Adrenal gland (tissue), 12 donors: Measurements from ENCODE around the gene NDUFB7. TPM values are rescaled to one million over a fixed set of nuclear protein-coding genes. Genes with fewer than 3 reads are reported as not detected.

Experiments
- DNase-seq, 7 donors: peaks; one replicate each; pipeline ENCODE4 v3.0.0-alpha.2; 2019 to 2020
- H3K27ac ChIP-seq, 5 donors: fragments of 200-600 bp; sonication (generic) in 4 of 5; 1 replicate in 3 of 5; 2 replicates in 2 of 5; pipeline versions ENCODE4 v1.5.1 to v1.8.0; 2016 to 2020; ENCODE audit warnings: mild to moderate bottlenecking in 1 of 5
- H3K27me3 ChIP-seq: fragments of 200-600 bp; 2 replicates; pipeline ENCODE4 v1.8.0; 2021
- H3K36me3 ChIP-seq, 2 donors: fragments of 200-600 bp; replicated peaks in 1 of 2; 1 replicate in 1 of 2; 2 replicates in 1 of 2; pipeline versions ENCODE4 v1.5.1 to v1.8.0; 2018 to 2022
- H3K4me1 ChIP-seq, 2 donors: fragments of 200-600 bp; replicated peaks in 1 of 2; 1 replicate in 1 of 2; 2 replicates in 1 of 2; pipeline versions ENCODE4 v1.5.1 to v1.8.0; 2018 to 2021
- H3K4me3 ChIP-seq, 4 donors: fragments of 200-600 bp; sonication (generic) in 3 of 4; one replicate each; pipeline ENCODE4 v1.5.1; 2016 to 2018
- H3K9me3 ChIP-seq, 3 donors: fragments of 200-600 bp; sonication (generic) in 1 of 3; replicated peaks in 1 of 3; 1 replicate in 2 of 3; 2 replicates in 1 of 3; pipeline versions ENCODE4 v1.5.1 to v1.8.0; 2016 to 2021
- CTCF ChIP-seq, 6 experiments: fragments of 450-650 bp in 4 of 6; fragments of 200-600 bp in 2 of 6; sonication (generic) in 1 of 6; IDR thresholded peaks; 1 replicate in 5 of 6; 2 replicates in 1 of 6; pipeline versions ENCODE4 v1.5.1 to v1.8.0; 2016 to 2021; ENCODE audit warnings: antibody characterized with exemption in 6 of 6, mild to moderate bottlenecking in 2 of 6, moderate library complexity in 1 of 6
- POLR2A ChIP-seq, 2 donors: fragments of 450-650 bp; IDR thresholded peaks; one replicate each; pipeline ENCODE4 v1.6.1; 2017; ENCODE audit warnings: antibody characterized with exemption in 2 of 2, mild to moderate bottlenecking in 2 of 2, moderate library complexity in 1 of 2
- WGBS, 4 donors: extraction: QIAGEN DNeasy Blood & Tissue Kit in 2 of 4; methylation state at CpG; one replicate each; pipeline versions ENCODE4 v1.1.5 to v1.1.7; 2013 to 2017; 5-methylcytosine and 5-hydroxymethylcytosine counted together
- intact Hi-C, 2 donors: fragments of 100-400 bp; cut with DNase I; formaldehyde crosslinking; loops; one replicate each; pipeline versions ENCODE4 v1.14.1 to v1.15.0; 2022 to 2023
- polyA plus RNA-seq, 3 donors: library from polyadenylated mRNA; stranded (reverse); fragments of 200-250 nt in 2 of 3; fragments of 350-450 nt in 1 of 3; fragmentation: Illumina TruSeq in 1 of 3; extraction: RNeasy Lipid Tissue Mini Kit (QIAGEN cat#74804) in 1 of 3; gene quantifications; one replicate each; pipeline ENCODE4 v1.2.3, GENCODE V29; 2013 to 2014
- total RNA-seq, 9 donors: library from RNA; depleted of rRNA in 4 of 9; stranded (reverse); fragments of >200 nt in 4 of 9; fragments of 120-200 nt in 1 of 9; fragmentation: NEBNext Ultra II Directional in 1 of 9; extraction: Animal tissue kit (Norgen Biotek cat#: 25700) in 1 of 9; gene quantifications; one replicate each; pipeline versions ENCODE4 v1.1.0 to v1.2.4, GENCODE V29; 2013 to 2023
- donor health status: healthy with polysubstance abuse.
- donor health status: Bipolar disorder and iron deficiency.
- donor health status: DM: yes; HTN: yes; CAD: no.
- donor health status: DM: no; HTN: no; CAD: no.
- donor health status: DM: no; HTN: no; CAD: no.
- donor health status: DM: yes; HTN: yes; CAD: no.

Gene NDUFB7
- total and polyA plus RNA-seq, 12 donors, result 19.1 to 848 (median 365) TPM

- WGBS, 4 donors, result 43 to 69% (median 52%) methylated on average over 4 of the region's 4 CpGs
- Histone ChIP-seq H3K27ac (no peak overlapping the region), H3K4me1 (no peaks in the 10 kb centered on the region), H3K4me3 (no peak overlapping the region), H3K9me3 (no peaks in the 10 kb centered on the region), H3K27me3 (no peaks in the 10 kb centered on the region), H3K36me3 (no peaks in the 10 kb centered on the region)
- no peak for DNase-seq
- TF ChIP-seq POLR2A (IDR thresholded peaks at IDR 0.05) (no peak), CTCF (IDR thresholded peaks at IDR 0.05) (no peak)
- intact Hi-C loops, result no loop called here
These were observed 39.2 kb upstream of the NDUFB7 start for GRCh38 chr19:14611051-14611450.

- Histone ChIP-seq H3K4me1 (no peaks in the 10 kb centered on the region), H3K27me3 (no peaks in the 10 kb centered on the region), H3K4me3 (no peak overlapping the region), H3K9me3 (no peaks in the 10 kb centered on the region), H3K27ac (no peak overlapping the region), H3K36me3 (no peaks in the 10 kb centered on the region)
- no peak for DNase-seq
- TF ChIP-seq CTCF (IDR thresholded peaks at IDR 0.05) (no peak), POLR2A (IDR thresholded peaks at IDR 0.05) (no peak)
- intact Hi-C loops, result no loop called here
- WGBS, 4 donors, result 71 to 73% (median 72%) methylated on average over 9 of the region's 9 CpGs
These were observed 34.8 kb upstream of the NDUFB7 start for GRCh38 chr19:14606627-14607026.

GRCh38 chr19:14603990-14604387 is 32.1 kb upstream of the NDUFB7 start:
- DNase-seq, result no peak
- H3K4me1 ChIP-seq, result no peaks in the 10 kb centered on the region
- H3K9me3 ChIP-seq, result no peaks in the 10 kb centered on the region
- H3K4me3 ChIP-seq, result no peak overlapping the region
- WGBS, 4 donors, result 63 to 93% (median 80%) methylated on average over 2 of the region's 2 CpGs
- no peak for TF ChIP-seq POLR2A (IDR thresholded peaks at IDR 0.05)
- no peak for TF ChIP-seq CTCF (IDR thresholded peaks at IDR 0.05)
- H3K27ac ChIP-seq, result no peak overlapping the region
- intact Hi-C loops, result no loop called here
- no peaks in the 10 kb centered on the region for H3K36me3 ChIP-seq
- no peaks in the 10 kb centered on the region for H3K27me3 ChIP-seq

GRCh38 chr19:14599548-14600147 is 27.8 kb upstream of the NDUFB7 start:
- peaks cover 3% of the 10 kb centered on the region for H3K27me3 ChIP-seq
- no peak for TF ChIP-seq POLR2A (IDR thresholded peaks at IDR 0.05)
- TF ChIP-seq CTCF (IDR thresholded peaks at IDR 0.05), result no peak
- intact Hi-C loops, result no loop called here
- no peaks in the 10 kb centered on the region for H3K36me3 ChIP-seq
- H3K9me3 ChIP-seq, result no peaks in the 10 kb centered on the region
- 80 to 83% (median 81%) methylated on average over 5 to 8 of the region's 8 CpGs for WGBS, 4 donors
- no peak overlapping the region for H3K27ac ChIP-seq
- no peaks in the 10 kb centered on the region for H3K4me1 ChIP-seq
- H3K4me3 ChIP-seq, result no peak overlapping the region
- no peak for DNase-seq
